K562 (cell line): ENCODE measurements around the gene SPTBN4. TPM values are rescaled to one million over a fixed set of nuclear protein-coding genes. Genes with fewer than 3 reads are reported as not detected.

Experiments
- ATF1 ChIP-seq, 2 experiments: fragments of 450-650 bp in 1 of 2; IDR thresholded peaks; 2 replicates each; pipeline ENCODE4 v1.6.1; 2016; ENCODE audit warnings: missing compliant biosample characterization in 1 of 2, missing genetic modification characterization in 1 of 2
- CTBP1 ChIP-seq: fragments of 450-650 bp; IDR thresholded peaks from 2 replicates; pipeline ENCODE4 v1.6.1; 2016; ENCODE audit warnings: borderline replicate concordance
- E2F4 ChIP-seq: sonication (generic); formaldehyde crosslinking; IDR thresholded peaks from 2 replicates; pipeline ENCODE4 v1.8.0; 2022; ENCODE audit warnings: mild to moderate bottlenecking, low read depth, missing genetic modification reagents
- EGR1 ChIP-seq: fragments of 450-650 bp; conservative IDR thresholded peaks from 2 replicates; pipeline ENCODE4 v1.6.1; 2017; ENCODE audit warnings: mild to moderate bottlenecking
- EP300 ChIP-seq: IDR thresholded peaks from 2 replicates; pipeline ENCODE4 v1.6.1; 2012; ENCODE audit warnings: low read length, improper control_type of control experiment
- JUN ChIP-seq, 2 experiments: sonication (generic) in 1 of 2; formaldehyde crosslinking in 1 of 2; IDR thresholded peaks; 2 replicates each; pipeline versions ENCODE4 v1.6.1 to v1.8.0; 2012 to 2022; ENCODE audit warnings: borderline replicate concordance in 2 of 2, mild to moderate bottlenecking in 2 of 2, improper control_type of control experiment in 1 of 2, low read depth in 1 of 2, low read length in 1 of 2, missing genetic modification reagents in 1 of 2
- MAZ ChIP-seq, 2 experiments: fragments of 450-650 bp in 1 of 2; sonication (generic) in 1 of 2; formaldehyde crosslinking; IDR thresholded peaks in 1 of 2; conservative IDR thresholded peaks in 1 of 2; 2 replicates each; pipeline versions ENCODE4 v1.4.0 to v1.5.0; 2020; ENCODE audit warnings: mild to moderate bottlenecking in 1 of 2, missing genetic modification reagents in 1 of 2
- MNT ChIP-seq, 2 experiments: fragments of 450-650 bp; conservative IDR thresholded peaks; 2 replicates each; pipeline ENCODE4 v1.6.1; 2017; ENCODE audit warnings: mild to moderate bottlenecking in 2 of 2, moderate library complexity in 2 of 2
- MYC ChIP-seq, 2 experiments: fragments of 250-450 bp in 1 of 2; sonication (Bioruptor Pico) in 1 of 2; IDR thresholded peaks; 2 replicates each; pipeline versions ENCODE4 v1.5.1 to v1.6.1; 2012 to 2021; ENCODE audit warnings: low read depth in 2 of 2, borderline replicate concordance in 1 of 2, improper control_type of control experiment in 1 of 2, low read length in 1 of 2, mild to moderate bottlenecking in 1 of 2, moderate library complexity in 1 of 2
- PHF8 ChIP-seq: fragments of 200-600 bp; sonication (generic); IDR thresholded peaks from 2 replicates; pipeline ENCODE4 v1.6.1; 2012; ENCODE audit warnings: mixed run types, mild to moderate bottlenecking, inconsistent platforms, low read length, moderate library complexity, borderline replicate concordance
- PRPF4 ChIP-seq: fragments of 200-400 bp; formaldehyde crosslinking; IDR thresholded peaks from one replicate; pipeline ENCODE4 v1.6.1; 2017; ENCODE audit warnings: low read length, low read depth, mild to moderate bottlenecking; ENCODE audit not compliant: insufficient read depth, poor library complexity, severe bottlenecking
- RB1 ChIP-seq: fragments of 450-650 bp; IDR thresholded peaks from 2 replicates; pipeline ENCODE4 v1.6.1; 2017; ENCODE audit warnings: low read depth, mild to moderate bottlenecking
- SIN3B ChIP-seq: fragments of 450-650 bp; IDR thresholded peaks from 2 replicates; pipeline ENCODE4 v1.6.1; 2017; ENCODE audit warnings: low read depth, mild to moderate bottlenecking, moderate library complexity
- THAP12 ChIP-seq: fragments of 250-450 bp; sonication (Bioruptor Pico); IDR thresholded peaks from 2 replicates; pipeline ENCODE4 v1.9.0; 2021; ENCODE audit warnings: mild to moderate bottlenecking, inconsistent platforms
- U2AF1 ChIP-seq: fragments of 200-400 bp; formaldehyde crosslinking; optimal IDR thresholded peaks from 2 replicates; pipeline ENCODE3; 2017; ENCODE audit warnings: mild to moderate bottlenecking, low read depth, low read length, moderate library complexity
- ZFX ChIP-seq: sonication (generic); formaldehyde crosslinking; IDR thresholded peaks from 2 replicates; pipeline ENCODE4 v1.8.0; 2022; ENCODE audit warnings: mild to moderate bottlenecking, missing genetic modification reagents, moderate library complexity
- polyA plus RNA-seq, 8 experiments: library from polyadenylated mRNA; depleted of rRNA in 4 of 8; stranded (reverse) in 5 of 8; unstranded in 3 of 8; fragments of >200 nt; fragmentation: Nextera tagmentation in 2 of 8; fragmentation: Illumina TruSeq in 1 of 8; extraction: Ambion mirVana in 2 of 8; extraction: Trizol in 1 of 8; gene quantifications; 2 replicates each; pipeline versions ENCODE4 v1.2.1 to v1.2.3, GENCODE V29; 2011 to 2014; ENCODE audit warnings: inconsistent platforms in 1 of 8, missing spikeins in 1 of 8
- total RNA-seq, 7 experiments: library from RNA; depleted of rRNA in 6 of 7; stranded (reverse); fragments of >200 nt in 6 of 7; fragmentation: Illumina TruSeq in 2 of 7; extraction: Trizol in 2 of 7; gene quantifications; 2 replicates each; pipeline versions ENCODE4 v1.2.1 to v1.2.3, GENCODE V29; 2011 to 2021; ENCODE audit warnings: low replicate concordance in 1 of 7
- TF ChIP-seq, protein P1 (sequence below): fragments of 450-650 bp; IDR thresholded peaks from 2 replicates; pipeline ENCODE4 v1.6.1; 2016

Gene SPTBN4
- total and polyA plus RNA-seq, 9 of the 15 experiments (the other 6 are each of a cell fraction or from before 2014, with no cell fraction given) = 0.01 to 1.5 (median 0.86) TPM

DNA sequence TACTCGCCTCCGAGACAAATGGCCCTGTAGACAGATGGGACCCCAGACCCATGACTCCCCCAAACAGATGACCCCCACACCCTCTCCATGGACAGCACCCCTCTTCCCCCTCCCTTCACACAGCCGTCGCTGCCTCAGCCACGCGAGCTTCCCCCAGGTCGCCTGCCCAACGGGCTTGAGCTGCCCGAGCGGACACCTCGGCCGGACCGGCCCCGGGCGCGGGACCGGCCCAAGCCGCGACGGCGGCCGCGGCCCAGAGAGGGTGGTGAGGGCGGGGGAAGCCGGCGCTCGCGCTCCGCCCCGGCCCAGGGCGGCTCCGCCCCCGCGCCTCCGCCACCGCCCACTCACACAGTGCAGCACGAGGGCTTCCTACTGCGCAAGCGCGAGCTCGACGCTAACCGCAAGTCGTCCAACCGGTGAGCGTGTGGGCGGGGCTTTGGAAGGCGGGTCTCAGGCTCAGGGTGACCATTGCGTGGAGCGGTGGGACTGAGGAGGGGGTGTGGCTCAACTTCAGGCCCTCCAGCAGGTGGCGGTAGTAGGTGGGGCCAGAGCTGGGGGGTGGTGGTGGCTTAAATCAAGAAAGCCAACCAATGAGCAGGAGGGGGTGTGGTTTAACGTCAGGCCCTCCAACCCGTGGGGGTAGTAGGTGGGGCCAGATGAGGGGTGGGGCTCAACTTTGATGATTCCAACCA is 103.7 kb downstream of the SPTBN4 start (continued):
- TF ChIP-seq MYC (IDR thresholded peaks at IDR 0.05; ENCODE audit: low read depth, low read length) (peak; percentile 69; the same call in 1 of the 2 replicates), MYC (CRISPR knock-in tag; IDR thresholded peaks at IDR 0.05; ENCODE audit: borderline replicate concordance, low read depth) (no peak), PRPF4 (no peak), SIN3B (peak; percentile 50; the same call in 1 of the 2 replicates), MNT (conservative IDR thresholded peaks at IDR 0.05) (peak; percentile 72 to 87), JUN (IDR thresholded peaks at IDR 0.05; ENCODE audit: borderline replicate concordance, low read depth, low read length) (0 out of 2 replicates have a peak, but pooled peaks have one; percentile 5), JUN (CRISPR knock-in tag; IDR thresholded peaks at IDR 0.05; ENCODE audit: borderline replicate concordance) (no peak), PHF8 (peak; percentile 61; the same call in 1 of the 2 replicates), ZFX (CRISPR knock-in tag) (peak; percentile 39; the same call in 1 of the 2 replicates), U2AF1 (no peak), THAP12 (CRISPR knock-in tag) (peak; percentile 50; the same call in 1 of the 2 replicates), CTBP1 (peak; percentile 18; the same call in 1 of the 2 replicates), EP300 (0 out of 2 replicates have a peak, but pooled peaks have one; percentile 3), ATF1 (CRISPR knock-in tag; IDR thresholded peaks at IDR 0.05) (no peak), ATF1 (tag; IDR thresholded peaks at IDR 0.05) (peak; percentile 57), EGR1 (peak; percentile 98), RB1 (peak; percentile 85), MAZ (CRISPR knock-in tag; conservative IDR thresholded peaks at IDR 0.05 in 1 of 2, IDR thresholded peaks at IDR 0.05 in 1 of 2) (peak; percentile 76 to 88; a peak in 2 of 4 replicates), E2F4 (no peak)
- TF ChIP-seq, protein P1, sequence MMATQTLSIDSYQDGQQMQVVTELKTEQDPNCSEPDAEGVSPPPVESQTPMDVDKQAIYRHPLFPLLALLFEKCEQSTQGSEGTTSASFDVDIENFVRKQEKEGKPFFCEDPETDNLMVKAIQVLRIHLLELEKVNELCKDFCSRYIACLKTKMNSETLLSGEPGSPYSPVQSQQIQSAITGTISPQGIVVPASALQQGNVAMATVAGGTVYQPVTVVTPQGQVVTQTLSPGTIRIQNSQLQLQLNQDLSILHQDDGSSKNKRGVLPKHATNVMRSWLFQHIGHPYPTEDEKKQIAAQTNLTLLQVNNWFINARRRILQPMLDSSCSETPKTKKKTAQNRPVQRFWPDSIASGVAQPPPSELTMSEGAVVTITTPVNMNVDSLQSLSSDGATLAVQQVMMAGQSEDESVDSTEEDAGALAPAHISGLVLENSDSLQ = peak; percentile 74
